SK-N-SH (cell line): ENCODE measurements around the gene SCAANT1. TPM values are rescaled to one million over a fixed set of nuclear protein-coding genes. Genes with fewer than 3 reads are reported as not detected.

Experiments
- CTCF ChIA-PET: fragments of 300-600, 350-600 bp; formaldehyde crosslinking; extraction: SDS; loops from one replicate; lab custom pipeline; 2021; lab: Yijun Ruan, JAX
- POLR2A ChIA-PET: fragments of 350-600 bp; sonication (Branson Sonifier 250); formaldehyde crosslinking; extraction: SDS; loops from one replicate; lab custom pipeline; 2020; ENCODE audit warnings: antibody characterized with exemption, inconsistent platforms; lab: Yijun Ruan, JAX
- DNase-seq: peaks from one replicate; pipeline ENCODE4 v3.0.0; 2012
- H2AFZ ChIP-seq: fragments of 200-600 bp; sonication (generic); 2 replicates; pipeline ENCODE4 v1.8.1; 2016; ENCODE audit warnings: antibody characterized with exemption, mild to moderate bottlenecking, low read depth
- H3F3A ChIP-seq: fragments of 200-600 bp; sonication (generic); replicated peaks from 2 replicates; pipeline ENCODE3; 2016; ENCODE audit warnings: antibody characterized with exemption, mild to moderate bottlenecking; ENCODE audit not compliant: insufficient read depth
- H3K27ac ChIP-seq, 2 experiments: fragments of 200-500 bp in 1 of 2; fragments of 200-600 bp in 1 of 2; sonication (Bioruptor generic) in 1 of 2; sonication (generic), shearing (Covaris generic) in 1 of 2; 2 replicates each; pipeline versions ENCODE4 v1.5.1 to v1.6.1; 2014 to 2016; ENCODE audit warnings: low read depth in 2 of 2, inconsistent platforms in 1 of 2, low read length in 1 of 2, mild to moderate bottlenecking in 1 of 2, mixed read lengths in 1 of 2
- H3K27me3 ChIP-seq: fragments of 200-600 bp; sonication (generic), shearing (Covaris generic); 2 replicates; pipeline ENCODE4 v1.6.1; 2016; ENCODE audit warnings: mixed run types; ENCODE audit not compliant: insufficient read depth
- H3K36me3 ChIP-seq, 2 experiments: fragments of 200-500 bp in 1 of 2; fragments of 200-600 bp in 1 of 2; sonication (Bioruptor generic) in 1 of 2; sonication (generic) in 1 of 2; replicated peaks in 1 of 2; 2 replicates each; pipeline versions ENCODE3 to v1.5.1; 2014 to 2016; ENCODE audit warnings: low read length in 1 of 2, mild to moderate bottlenecking in 1 of 2; ENCODE audit not compliant: insufficient read depth in 2 of 2, control insufficient read depth in 1 of 2
- H3K4me1 ChIP-seq, 2 experiments: fragments of 200-500 bp in 1 of 2; fragments of 200-600 bp in 1 of 2; sonication (Bioruptor generic) in 1 of 2; sonication (generic), shearing (Covaris generic) in 1 of 2; 2 replicates each; pipeline versions ENCODE4 v1.5.1 to v1.6.1; 2014 to 2016; ENCODE audit warnings: low read depth in 1 of 2, low read length in 1 of 2, mixed run types in 1 of 2; ENCODE audit not compliant: insufficient read depth in 2 of 2, control insufficient read depth in 1 of 2
- H3K4me2 ChIP-seq: fragments of 200-600 bp; sonication (generic), shearing (Covaris generic); 2 replicates; pipeline ENCODE4 v1.6.1; 2017; ENCODE audit warnings: mixed run types
- H3K4me3 ChIP-seq, 2 experiments: fragments of 200-500 bp in 1 of 2; fragments of 200-600 bp in 1 of 2; sonication (Bioruptor generic) in 1 of 2; sonication (generic), shearing (Covaris generic) in 1 of 2; 2 replicates each; pipeline versions ENCODE4 v1.5.1 to v1.8.1; 2014 to 2016; ENCODE audit warnings: low read depth in 2 of 2, inconsistent platforms in 1 of 2, low read length in 1 of 2, mild to moderate bottlenecking in 1 of 2, mixed read lengths in 1 of 2, moderate library complexity in 1 of 2
- H3K79me2 ChIP-seq: fragments of 200-600 bp; sonication (generic); 2 replicates; pipeline ENCODE4 v1.8.1; 2017; ENCODE audit warnings: mild to moderate bottlenecking; ENCODE audit not compliant: insufficient read depth
- H3K9ac ChIP-seq: fragments of 200-600 bp; sonication (generic); 2 replicates; pipeline ENCODE4 v1.6.1; 2017; ENCODE audit warnings: mixed run types
- H3K9me2 ChIP-seq: fragments of 200-600 bp; sonication (generic); 2 replicates; pipeline ENCODE4 v1.6.1; 2017; ENCODE audit warnings: mixed run types
- H3K9me3 ChIP-seq: fragments of 200-600 bp; sonication (generic); 2 replicates; pipeline ENCODE4 v1.6.1; 2017; ENCODE audit warnings: mixed run types, mild to moderate bottlenecking, moderate library complexity
- H4K20me1 ChIP-seq: fragments of 200-600 bp; sonication (generic); 2 replicates; pipeline ENCODE4 v1.6.1; 2017; ENCODE audit warnings: mild to moderate bottlenecking, mixed run types; ENCODE audit not compliant: insufficient read depth
- ELF1 ChIP-seq: IDR thresholded peaks from 2 replicates; pipeline ENCODE4 v1.4.0; 2012
- EZH2phosphoT487 ChIP-seq: fragments of 200-600 bp; sonication (generic); IDR thresholded peaks from 2 replicates; pipeline ENCODE4 v1.6.1; 2017; ENCODE audit warnings: low read depth, mixed run types, mild to moderate bottlenecking, antibody characterized with exemption, moderate library complexity, borderline replicate concordance
- FOXJ3 ChIP-seq: sonication (generic); formaldehyde crosslinking; IDR thresholded peaks from 2 replicates; pipeline ENCODE4 v1.5.1; 2020; ENCODE audit warnings: mild to moderate bottlenecking, missing genetic modification reagents
- FOXM1 ChIP-seq: IDR thresholded peaks from 2 replicates; pipeline ENCODE4 v1.4.0; 2012; ENCODE audit warnings: low read depth, mild to moderate bottlenecking
- GABPA ChIP-seq: IDR thresholded peaks from 2 replicates; pipeline ENCODE4 v1.4.0; 2012; ENCODE audit warnings: low read depth, mild to moderate bottlenecking
- GATA2 ChIP-seq: sonication (generic); formaldehyde crosslinking; IDR thresholded peaks from 2 replicates; pipeline ENCODE4 v1.5.0; 2020; ENCODE audit warnings: mild to moderate bottlenecking, missing genetic modification reagents
- MXI1 ChIP-seq: IDR thresholded peaks from 2 replicates; pipeline ENCODE4 v1.6.1; 2012; ENCODE audit warnings: mild to moderate bottlenecking, low read depth, low read length, improper control_type of control experiment
- SIN3A ChIP-seq: IDR thresholded peaks from 2 replicates; pipeline ENCODE4 v1.6.1; 2012; ENCODE audit warnings: low read depth, mild to moderate bottlenecking, low read length, moderate library complexity, borderline replicate concordance
- USF1 ChIP-seq: IDR thresholded peaks from 2 replicates; pipeline ENCODE4 v1.4.0; 2012; ENCODE audit warnings: low read depth, borderline replicate concordance
- YY1 ChIP-seq: IDR thresholded peaks from 2 replicates; pipeline ENCODE4 v1.4.0; 2012; ENCODE audit warnings: low read depth, mild to moderate bottlenecking
- WGBS: methylation state at CpG from one replicate; pipeline ENCODE4 v1.1.6; 2017; ENCODE audit warnings: low lambda C conversion rate; 5-methylcytosine and 5-hydroxymethylcytosine counted together
- polyA plus RNA-seq, 3 experiments: library from polyadenylated mRNA; depleted of rRNA; stranded (reverse); fragments of >200 nt; gene quantifications; 2 replicates each; pipeline ENCODE4 v1.2.3, GENCODE V29; 2012
- TF ChIP-seq, protein P1 (sequence below): IDR thresholded peaks from 2 replicates; pipeline ENCODE4 v1.4.0; 2012; ENCODE audit warnings: low read depth, borderline replicate concordance
- TF ChIP-seq, protein P2 (sequence below): IDR thresholded peaks from 2 replicates; pipeline ENCODE4 v1.4.0; 2012; ENCODE audit warnings: low read depth

Gene SCAANT1
- polyA plus RNA-seq, 1 of the 3 experiments (the other 2 are of a cell fraction): not detected

DNA sequence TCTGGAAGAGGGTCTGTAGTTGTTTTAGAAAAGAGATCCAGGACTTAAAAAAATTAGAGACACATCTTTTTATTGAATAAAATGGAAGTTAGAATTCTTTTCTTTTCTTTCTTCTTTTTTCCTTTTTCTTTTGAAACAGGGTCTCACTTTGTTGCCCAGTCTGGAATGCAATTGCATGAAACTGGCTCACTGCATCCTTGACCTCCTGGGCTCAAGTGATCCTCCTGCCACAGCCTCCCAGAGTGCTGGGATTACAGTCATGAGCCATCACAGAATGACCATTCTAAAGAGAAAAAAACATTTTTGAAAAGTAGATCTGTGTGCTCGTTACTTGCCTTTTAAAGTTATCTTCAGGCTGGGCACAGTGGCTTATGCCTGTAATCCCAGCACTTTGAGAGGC lies 45.0 kb downstream of the SCAANT1 start:
- Histone ChIP-seq H3K79me2 (peaks cover 84% of the 10 kb centered on the region), H3K4me2 (no peak overlapping the region), H3K9me2 (no peaks in the 10 kb centered on the region), H3F3A (peaks cover 11% of the 10 kb centered on the region), H3K36me3 (peaks cover 0 to 14% of the 10 kb centered on the region in 2 experiments), H3K4me3 (no peak overlapping the region), H3K27ac (no peak overlapping the region), H2AFZ (no peak overlapping the region), H4K20me1 (peaks cover 12% of the 10 kb centered on the region), H3K27me3 (no peaks in the 10 kb centered on the region), H3K9me3 (no peaks in the 10 kb centered on the region), H3K9ac (no peak overlapping the region), H3K4me1 (peaks cover 7% of the 10 kb centered on the region in 2 experiments; a peak in 3 of 4 replicates)
- DNase-seq: no peak
- CTCF ChIA-PET: no interaction called here
- TF ChIP-seq, protein P1, sequence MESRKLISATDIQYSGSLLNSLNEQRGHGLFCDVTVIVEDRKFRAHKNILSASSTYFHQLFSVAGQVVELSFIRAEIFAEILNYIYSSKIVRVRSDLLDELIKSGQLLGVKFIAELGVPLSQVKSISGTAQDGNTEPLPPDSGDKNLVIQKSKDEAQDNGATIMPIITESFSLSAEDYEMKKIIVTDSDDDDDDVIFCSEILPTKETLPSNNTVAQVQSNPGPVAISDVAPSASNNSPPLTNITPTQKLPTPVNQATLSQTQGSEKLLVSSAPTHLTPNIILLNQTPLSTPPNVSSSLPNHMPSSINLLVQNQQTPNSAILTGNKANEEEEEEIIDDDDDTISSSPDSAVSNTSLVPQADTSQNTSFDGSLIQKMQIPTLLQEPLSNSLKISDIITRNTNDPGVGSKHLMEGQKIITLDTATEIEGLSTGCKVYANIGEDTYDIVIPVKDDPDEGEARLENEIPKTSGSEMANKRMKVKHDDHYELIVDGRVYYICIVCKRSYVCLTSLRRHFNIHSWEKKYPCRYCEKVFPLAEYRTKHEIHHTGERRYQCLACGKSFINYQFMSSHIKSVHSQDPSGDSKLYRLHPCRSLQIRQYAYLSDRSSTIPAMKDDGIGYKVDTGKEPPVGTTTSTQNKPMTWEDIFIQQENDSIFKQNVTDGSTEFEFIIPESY: no peak
- TF ChIP-seq EZH2phosphoT487: no peak
- no peak for TF ChIP-seq YY1
- no peak for TF ChIP-seq SIN3A
- no peak for TF ChIP-seq ELF1
- TF ChIP-seq MXI1: no peak
- no peak for TF ChIP-seq FOXJ3
- TF ChIP-seq GABPA: no peak
- TF ChIP-seq USF1: no peak
- WGBS: 100% methylated on average over 1 of the region's 1 CpG
- POLR2A ChIA-PET: no interaction called here

- POLR2A ChIA-PET: no interaction called here
- H2AFZ ChIP-seq: 0 out of 2 replicates have a peak overlapping the region, but pooled peaks have one; percentile 47
- peak overlapping the region; percentile 87 for H3K4me2 ChIP-seq
- whole genome bisulfite sequencing: 16% methylated on average over 3 of the region's 3 CpGs
- H3K9me2 ChIP-seq: no peaks in the 10 kb centered on the region
- H4K20me1 ChIP-seq: no peaks in the 10 kb centered on the region
- peak overlapping the region; percentile 85 to 89 for H3K4me3 ChIP-seq
- no peak for DNase-seq
- H3K27me3 ChIP-seq: no peaks in the 10 kb centered on the region
- TF ChIP-seq ELF1 (no peak), FOXM1 (no peak), GATA2 (no peak), USF1 (no peak)
- TF ChIP-seq, protein P2, sequence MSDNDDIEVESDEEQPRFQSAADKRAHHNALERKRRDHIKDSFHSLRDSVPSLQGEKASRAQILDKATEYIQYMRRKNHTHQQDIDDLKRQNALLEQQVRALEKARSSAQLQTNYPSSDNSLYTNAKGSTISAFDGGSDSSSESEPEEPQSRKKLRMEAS: no peak
- TF ChIP-seq, all 33 proteins: peak for 0
- H3F3A ChIP-seq: no peaks in the 10 kb centered on the region
- peaks cover 0 to 14% of the 10 kb centered on the region in 2 experiments for H3K36me3 ChIP-seq
- peak overlapping the region in 1 of 2 experiments; percentile 51; a peak in 1 of 4 replicates for H3K27ac ChIP-seq
- H3K9me3 ChIP-seq: no peaks in the 10 kb centered on the region
- H3K4me1 ChIP-seq: peaks cover 6% of the 10 kb centered on the region in 2 experiments; a peak in 2 of 4 replicates
- CTCF ChIA-PET: no interaction called here
- peaks cover 91% of the 10 kb centered on the region for H3K79me2 ChIP-seq
- peak overlapping the region; percentile 89 for H3K9ac ChIP-seq
Observed at GRCh38 chr3:63864965-63865327, 47.2 kb downstream of the SCAANT1 start.
